ENCODE measurements around the gene GYS2.

Gene GYS2

DNA sequence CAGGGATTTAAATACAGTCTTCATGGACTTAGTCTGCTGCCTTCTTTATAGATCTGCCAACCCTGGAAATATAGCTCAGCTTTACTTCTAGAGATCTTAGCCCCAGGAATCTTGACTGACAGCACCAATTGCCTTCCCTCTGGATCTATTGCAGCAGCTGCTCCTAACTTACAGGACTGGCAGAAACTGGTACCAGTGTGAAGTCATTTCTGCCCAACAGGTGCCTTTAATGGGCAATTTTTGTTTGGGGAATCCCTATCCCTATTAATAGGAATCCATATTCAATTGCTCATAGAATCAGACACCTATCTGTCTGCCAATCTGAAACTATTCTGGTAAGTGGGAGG is 51.3 kb downstream of the GYS2 start:
- no peak for DNase-seq (ENCODE audit: low read depth in 2 of 2)

DNA sequence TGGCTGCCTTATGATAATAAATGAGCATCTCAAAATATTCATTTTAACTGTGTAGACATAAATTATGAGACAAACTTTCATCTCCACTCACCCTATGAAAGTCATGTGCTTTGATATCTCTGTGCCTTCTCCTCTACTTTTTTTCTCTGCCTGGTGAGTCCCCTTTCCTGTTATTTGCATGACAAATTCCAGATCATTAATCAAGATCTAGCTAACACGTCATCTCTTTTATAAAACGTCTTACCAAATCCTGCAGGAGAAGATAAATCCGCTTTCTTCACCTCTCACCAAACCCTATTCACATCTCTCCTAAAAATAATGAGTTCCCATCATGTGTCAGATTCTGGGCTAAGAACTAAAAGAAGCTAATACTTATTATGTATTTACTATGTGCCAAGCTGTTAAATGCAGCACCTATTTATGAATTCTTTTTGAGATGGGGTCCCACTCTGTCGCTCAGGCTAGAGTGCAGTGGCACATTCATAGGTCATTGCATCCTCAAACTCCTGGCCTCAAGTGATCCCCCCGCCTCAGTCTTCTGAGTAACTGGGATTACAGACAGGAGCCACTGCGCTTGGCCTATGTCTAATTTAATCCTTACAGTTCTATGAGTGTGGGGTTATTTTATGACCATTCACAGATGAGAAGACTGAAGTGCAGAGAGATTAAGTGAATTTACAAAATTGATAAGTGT is 51.9 kb downstream of the GYS2 start:
- DNase-seq (ENCODE audit: low read depth in 2 of 2): no peak

DNA sequence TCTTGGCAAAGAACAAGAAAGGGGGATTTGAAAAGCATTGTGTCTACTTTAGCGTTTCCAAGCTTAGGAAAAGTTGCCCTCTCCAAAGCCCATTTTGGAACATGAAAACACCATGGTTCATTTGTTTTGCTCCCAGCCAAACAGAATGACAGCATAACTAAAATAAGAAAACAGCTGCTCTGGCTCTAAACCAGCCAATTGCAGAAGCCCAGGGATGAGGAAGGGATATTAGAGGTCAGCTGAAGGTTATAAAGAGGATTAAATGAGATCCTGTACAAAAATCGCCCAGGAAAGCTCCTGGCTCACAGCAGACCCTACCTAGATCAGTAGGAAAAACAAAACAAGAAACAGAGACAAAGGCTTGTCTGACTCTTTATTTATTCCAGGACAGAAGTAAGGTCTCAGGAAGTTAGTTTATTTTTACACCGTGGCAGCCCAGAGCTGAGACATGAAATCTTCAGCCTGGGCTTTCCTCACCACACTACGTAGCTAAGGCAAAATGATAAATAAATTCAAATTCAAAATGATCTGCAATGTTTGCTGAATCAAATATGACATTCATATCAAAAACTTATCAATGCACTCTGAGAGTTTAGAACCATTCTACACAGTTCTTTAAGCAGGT is 52.7 kb downstream of the GYS2 start:
- no peak for DNase-seq (ENCODE audit: low read depth in 2 of 2)

DNA sequence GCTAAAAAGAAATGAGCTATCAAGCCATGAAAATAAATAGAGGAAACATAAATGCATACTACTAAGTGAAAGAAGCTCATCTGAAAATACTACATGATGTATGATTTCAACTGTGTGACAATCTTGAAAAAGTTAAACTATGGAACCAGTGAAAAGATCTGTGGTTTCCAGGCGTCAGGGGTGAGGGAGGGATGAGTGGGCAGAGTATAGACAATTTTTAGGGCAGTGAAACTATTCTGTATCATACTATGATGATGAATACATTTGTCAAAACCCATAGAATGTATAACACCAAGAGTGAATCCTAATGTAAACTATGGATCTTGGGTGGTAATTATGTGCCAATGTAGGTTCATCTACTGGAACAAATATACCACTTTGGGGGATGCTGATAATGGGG is 57.2 kb downstream of the GYS2 start:
- no peak for DNase-seq (ENCODE audit: low read depth in 2 of 2)

DNA sequence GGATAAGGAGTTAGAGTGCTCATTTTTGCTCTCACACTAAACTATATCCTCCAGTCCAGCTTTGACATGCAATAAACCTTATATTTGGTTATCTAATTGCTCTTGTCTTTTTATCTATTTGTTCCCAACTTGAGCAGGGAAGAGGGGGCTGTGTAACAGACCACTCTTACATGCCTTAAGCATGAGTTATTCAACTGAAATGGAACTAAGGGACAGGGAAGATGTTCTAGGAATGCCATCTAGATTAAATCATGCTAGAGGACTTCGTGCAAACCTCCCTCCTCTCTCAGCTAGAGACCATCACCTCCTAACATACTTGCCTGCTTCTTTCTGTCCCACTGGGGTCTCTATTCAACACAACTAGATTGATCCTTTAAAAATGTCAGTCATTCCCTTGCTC is 57.9 kb downstream of the GYS2 start:
- DNase-seq (ENCODE audit: low read depth in 2 of 2): no peak

DNA sequence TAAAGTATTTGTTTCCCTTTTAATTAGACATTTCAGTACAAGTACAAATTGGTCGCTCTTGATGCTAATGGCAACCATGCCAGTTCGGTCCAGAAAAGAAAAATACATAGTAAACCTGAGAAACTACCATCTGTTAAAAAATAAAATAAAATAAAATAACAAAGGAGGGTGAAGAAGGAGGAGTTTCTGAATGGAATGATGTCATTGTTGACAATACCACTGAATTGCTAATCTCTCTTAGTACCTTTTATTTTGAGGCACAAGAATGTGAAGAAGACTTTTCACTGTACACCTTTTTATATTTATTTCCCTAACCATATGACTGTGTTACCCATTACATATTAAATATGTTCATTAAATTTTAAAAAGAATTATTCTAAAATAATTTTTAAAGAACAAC is 59.1 kb downstream of the GYS2 start:
- no peak for DNase-seq (ENCODE audit: low read depth in 2 of 2)

DNA sequence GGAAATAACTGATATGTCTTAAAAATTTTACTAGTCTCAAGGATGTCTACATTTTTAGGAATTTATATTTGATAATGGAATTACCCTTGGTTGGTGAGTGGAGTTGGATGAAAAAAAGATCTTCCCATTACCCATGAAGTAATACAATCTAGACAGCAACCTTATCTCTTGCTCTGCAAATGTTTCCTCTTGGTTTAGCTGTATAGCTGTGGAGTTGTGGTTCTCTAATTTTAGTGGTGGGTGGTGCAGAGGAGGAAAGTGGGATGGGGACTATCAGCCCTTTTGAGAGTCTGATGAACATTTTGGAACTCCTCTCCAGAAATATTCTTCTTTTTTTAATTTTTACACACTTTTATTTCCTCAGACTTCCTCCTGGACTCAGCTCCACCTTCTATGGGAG is 61.5 kb downstream of the GYS2 start:
- no peak for DNase-seq (ENCODE audit: low read depth in 2 of 2)

DNA sequence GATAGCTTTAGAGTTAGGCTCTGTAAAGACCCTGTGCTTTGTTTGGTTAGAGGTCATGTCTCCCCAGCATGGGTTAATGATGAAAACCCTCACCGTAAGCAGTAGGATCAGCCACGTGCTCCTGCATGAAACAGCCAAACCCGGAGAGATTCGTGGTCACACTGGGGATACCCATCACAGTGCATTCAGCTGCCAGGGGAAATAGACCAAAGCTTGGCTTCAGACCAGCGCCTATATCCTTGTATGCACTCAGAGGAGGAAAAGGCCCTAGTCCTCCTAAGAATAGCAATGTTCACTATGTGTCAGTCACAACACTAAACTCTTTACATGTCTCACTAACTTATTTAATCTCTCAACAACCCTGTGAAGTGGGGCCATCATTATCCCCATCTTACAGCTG is 62.2 kb downstream of the GYS2 start:
- no peak for DNase-seq (ENCODE audit: low read depth in 2 of 2)

DNA sequence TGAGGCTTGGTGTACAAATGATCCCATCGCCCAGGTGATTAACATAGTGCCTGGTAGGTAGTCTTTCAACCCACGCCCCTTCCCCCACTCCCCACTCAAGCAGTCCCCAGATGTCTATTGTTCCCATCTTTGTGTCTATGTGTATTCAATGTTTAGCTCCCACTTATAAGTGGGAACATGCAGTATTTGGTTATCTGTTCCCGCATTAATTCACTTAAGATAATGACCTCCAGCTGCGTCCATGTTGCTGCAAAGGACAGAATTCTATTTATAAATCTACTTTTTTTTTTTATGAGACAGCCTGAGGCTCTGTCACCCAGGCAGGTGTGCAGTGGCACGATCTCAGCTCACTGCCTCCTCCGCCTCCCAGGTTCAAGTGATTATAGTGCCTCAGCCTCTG is 62.9 kb downstream of the GYS2 start:
- DNase-seq (ENCODE audit: low read depth in 2 of 2): no peak

DNA sequence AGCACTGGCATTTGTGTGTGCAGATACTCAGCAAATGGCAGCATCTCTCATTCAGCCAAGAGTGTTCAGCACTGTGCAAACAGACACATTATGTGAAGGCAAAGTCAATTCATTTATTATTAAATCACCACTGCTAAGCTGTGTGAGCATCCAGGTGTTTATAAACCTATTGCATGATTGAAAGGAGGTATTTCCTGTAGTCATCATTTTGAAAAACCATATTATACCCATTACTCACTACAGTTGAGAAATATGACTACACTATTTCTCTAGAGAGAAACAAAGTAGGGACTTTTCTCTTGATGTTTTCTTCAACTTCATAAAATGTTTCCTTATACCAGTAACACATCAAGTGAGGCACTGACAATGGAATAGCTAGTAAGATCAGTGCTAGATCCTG is 64.8 kb downstream of the GYS2 start:
- DNase-seq (ENCODE audit: low read depth in 2 of 2): no peak

DNA sequence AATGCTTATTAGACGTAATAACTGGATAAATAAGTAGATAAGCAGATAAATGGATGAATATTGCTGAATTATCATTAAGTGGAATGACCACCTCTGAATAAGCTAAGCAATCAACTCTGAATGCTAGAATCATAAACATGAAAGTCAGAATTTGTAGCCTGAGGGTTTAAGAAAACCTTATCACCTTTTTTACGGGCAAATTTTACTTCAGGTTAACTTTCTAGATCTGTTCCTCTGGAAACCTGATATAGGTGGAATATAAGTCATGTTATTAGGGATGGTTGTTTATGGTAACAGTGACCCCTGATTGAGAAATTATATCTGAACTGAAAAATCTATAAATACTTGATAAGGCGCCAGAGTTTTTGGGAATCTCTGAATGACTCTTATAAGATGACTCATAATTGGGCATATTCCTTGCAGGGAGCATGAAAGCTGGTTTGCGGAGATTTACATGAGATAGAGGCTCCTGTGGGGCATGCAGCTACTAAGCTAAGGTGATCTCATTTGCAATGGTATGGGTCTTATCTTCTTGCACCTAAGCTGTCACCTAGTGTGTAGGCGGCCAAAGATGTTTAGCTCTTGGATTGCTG is 66.5 kb downstream of the GYS2 start:
- DNase-seq (ENCODE audit: low read depth in 2 of 2): no peak

DNA sequence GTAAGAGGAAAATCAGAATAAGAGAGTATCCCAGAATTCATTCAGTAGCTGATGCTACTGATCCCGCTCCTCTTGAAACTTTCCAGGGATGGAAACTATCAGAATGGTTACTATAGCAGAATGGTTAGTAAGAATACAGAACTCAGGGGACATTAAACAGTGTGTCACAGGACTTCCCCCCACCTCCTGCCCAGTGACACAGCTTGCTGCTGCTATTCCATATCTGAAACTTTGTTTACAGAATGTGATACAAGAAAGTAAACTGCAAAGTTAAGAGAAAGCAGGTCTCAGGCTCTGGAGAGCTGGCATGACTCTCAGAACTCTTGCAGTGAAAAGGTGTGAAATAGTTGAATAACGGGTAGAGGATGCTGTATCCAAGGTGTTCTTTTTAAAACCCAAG is 75.2 kb downstream of the GYS2 start:
- no peak for DNase-seq (ENCODE audit: low read depth in 2 of 2)

DNA sequence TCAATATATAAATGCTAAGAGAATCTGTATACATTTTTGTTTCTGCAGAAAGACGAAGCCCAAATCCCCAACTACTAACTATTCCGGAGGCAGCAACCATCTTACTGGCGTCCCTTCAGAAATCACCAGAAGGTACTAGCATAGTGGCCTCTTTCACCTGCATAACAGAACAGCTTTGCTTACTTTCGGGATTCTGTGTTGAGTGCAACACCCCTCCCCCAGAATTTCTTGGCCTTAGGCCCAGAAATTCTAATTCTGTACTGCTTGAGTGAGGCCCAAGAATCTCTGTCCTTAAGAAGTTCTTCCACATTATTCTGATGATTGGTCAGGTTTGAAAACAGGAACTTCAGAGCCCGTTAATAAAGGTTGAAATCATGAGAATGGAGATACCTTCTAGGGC is 75.7 kb downstream of the GYS2 start:
- DNase-seq (ENCODE audit: low read depth in 2 of 2): no peak

DNA sequence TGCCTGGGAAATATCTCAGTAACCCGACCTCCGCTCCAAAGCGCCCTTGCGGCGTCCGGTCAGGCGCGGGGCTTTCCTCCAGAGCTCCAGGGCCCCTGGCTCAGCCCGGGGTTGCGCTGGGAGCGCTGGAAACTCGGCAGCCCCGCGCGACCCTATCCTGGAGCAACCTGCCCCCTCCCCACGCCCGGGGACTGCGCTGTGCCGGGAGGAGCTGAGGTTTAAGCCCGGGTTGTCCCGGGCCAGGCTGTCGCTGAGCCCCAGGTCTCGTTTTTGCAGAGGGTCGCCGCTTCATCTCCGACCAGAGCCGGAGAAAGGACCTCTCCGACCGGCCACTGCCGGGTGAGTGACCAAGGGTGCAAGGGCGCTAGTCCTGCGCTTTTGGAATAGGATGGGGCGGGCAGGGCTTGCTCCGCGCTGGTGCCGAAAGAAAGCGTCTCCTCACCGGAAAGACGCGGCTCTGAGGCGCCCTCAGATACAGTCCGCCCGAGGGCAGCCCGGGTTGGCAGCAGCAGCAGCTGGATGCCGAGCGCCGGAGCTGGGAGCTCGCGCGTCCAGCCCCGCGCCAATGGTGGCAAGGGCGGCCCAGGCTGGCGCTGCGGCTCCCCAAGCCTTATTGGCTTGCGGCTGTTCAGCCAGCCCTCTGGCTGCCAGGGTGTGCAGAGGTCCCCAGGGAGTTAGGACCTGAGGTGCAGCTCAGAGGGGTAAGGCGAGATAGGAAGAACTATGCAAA is 77.0 kb downstream of the GYS2 start:
- peak; percentile 30 to 48 for DNase-seq (ENCODE audit: low read depth in 2 of 2)

DNA sequence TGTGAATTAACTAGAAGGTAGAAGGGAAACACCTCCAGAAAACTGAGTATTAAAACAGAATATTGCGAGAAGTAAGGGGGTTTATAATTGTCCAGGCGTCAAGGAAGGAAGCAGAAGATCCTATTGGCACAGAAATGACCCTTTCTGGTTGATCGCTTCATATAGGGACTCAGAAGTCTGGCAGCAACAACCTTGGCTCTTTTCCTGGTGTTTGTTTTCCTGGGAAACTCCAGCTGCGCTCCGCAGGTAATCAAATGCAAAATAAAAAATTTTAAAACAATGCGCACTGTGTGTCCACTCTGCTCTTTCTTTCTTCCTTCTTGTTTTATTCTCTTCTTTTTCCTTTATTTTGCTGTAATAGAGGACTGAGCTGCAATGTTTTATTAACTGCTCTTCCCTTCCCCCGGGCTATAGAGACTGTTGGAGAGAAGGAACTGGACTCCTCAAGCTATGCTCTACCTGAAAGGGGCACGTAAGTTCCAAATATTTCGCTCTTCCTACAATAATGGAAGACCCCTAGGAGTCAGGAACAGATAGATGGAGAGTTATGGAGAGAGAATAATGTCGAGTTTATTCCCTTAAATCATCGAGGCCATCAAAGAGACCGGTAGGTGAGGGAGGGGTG is 77.8 kb downstream of the GYS2 start:
- no peak for DNase-seq (ENCODE audit: low read depth in 2 of 2)

DNA sequence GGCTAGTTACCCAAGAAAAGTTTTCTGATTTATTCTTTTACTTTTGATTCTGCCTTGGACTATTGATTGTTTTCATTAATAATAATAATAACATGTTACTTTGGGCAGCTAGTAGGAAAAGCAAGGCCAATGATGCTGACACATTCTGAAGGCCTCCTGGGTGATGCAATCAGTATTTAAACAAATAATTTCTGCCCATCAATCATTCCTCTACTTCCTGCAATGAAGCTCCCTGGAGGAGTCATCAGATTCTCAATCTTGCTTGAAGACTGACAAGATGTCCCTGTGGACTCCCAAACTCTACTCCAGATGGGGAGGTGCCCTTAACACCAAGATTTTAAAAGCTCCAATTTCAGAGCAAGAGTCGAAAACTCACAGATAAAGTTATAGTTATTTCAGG is 78.6 kb downstream of the GYS2 start, which contains the start of gene SPX:
SPX (plus strand) TSS at position 244 of the 400 bp plus-strand sequence. CDS start 177 bp downstream, outside the sequence.
- no peak for DNase-seq (ENCODE audit: low read depth in 2 of 2)

DNA sequence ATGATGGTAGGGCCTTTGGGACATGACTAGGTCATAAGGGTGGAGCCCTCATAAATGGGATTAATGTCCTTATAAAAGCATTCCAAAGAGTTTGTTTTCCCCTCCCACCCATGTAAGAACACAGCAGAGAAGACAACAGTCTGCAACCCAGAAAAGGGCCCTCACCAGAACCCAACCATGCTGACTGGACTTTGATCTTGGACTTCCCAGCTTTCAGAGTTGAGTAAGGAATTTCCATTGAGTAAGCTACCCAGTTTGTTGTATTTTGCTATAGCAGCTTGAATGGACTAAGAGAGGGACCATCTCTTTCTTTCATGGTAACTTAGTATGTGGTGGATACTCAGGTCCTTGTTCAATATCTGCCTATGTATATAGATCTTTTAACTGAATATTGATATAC is 81.5 kb downstream of the GYS2 start:
- DNase-seq (ENCODE audit: low read depth in 2 of 2): no peak

DNA sequence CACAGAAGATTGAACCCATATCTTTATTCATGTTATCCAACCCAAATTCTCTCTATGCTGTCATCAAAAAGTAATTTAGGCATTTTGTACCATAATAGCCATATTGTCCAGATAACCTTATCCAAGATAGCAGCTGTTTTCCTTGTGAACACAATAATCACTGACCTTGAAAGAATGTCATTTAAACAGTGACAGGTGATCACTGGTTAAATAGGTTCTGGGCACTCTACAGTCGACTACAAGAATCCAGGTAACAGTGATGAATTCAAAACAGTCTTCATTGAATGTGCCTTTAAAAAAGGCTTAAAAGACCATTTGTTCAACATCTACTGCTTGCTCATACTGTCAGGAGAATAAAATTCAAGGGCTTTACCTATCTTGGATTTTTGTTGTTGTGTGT is 83.1 kb downstream of the GYS2 start:
- no peak for DNase-seq (ENCODE audit: low read depth in 2 of 2)

DNA sequence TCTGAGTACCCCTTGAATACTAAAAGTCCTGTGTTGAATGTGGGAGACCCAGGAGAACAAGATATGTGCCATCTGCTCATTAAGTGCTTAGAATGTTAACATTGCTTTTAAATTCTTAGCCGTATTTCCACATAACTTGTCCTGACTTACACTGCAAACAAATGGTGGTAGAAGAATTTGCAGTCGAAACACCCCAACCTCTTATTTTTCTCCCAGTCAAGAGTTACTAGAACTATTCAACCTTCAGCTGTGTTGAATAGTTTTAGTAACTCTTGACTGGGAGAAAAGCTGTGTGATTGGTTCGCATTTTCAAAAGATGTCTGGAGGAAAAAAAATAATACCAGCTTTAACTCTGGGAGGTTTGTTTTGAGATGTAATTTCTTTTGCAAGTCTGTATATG is 86.2 kb downstream of the GYS2 start:
- DNase-seq (ENCODE audit: low read depth in 2 of 2): no peak

DNA sequence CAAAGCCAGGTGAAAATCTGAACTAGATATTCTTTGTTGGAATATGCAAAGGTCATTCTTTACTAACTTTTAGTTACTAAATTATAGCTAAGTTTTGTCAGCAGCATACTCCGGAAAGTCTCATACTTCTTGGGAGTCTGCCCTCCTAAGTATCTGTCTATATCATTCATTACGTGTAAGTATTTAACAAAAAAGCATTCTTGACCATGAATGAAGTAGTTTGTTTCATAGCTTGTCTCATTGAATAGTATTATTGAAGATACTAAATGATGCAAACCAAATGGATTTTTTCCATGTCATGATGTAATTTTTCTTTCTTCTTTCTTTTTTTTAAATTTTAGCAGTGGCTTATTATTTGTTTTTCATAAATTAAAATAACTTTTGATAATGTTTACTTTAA is 88.4 kb downstream of the GYS2 start:
- DNase-seq (ENCODE audit: low read depth in 2 of 2): no peak

DNA sequence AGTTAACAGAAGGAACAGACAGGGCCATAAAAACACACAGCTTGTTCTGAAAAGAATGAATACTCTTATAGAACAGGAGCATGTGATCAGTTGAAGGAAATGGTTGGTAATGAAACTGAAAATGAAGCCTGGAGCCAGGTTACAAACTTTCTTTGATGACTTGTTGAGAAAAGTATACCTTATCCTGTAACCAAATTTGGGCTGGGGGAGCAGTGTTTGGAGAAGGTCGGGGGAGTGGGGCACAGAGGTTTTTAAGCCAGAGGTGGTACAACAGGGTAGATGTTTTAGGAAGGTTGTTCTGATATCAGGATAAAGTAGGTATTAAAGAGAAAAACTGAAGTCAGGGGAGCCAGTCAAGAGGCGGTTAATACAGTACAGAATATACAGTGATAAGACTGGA is 94.9 kb downstream of the GYS2 start:
- DNase-seq (ENCODE audit: low read depth in 2 of 2): no peak

DNA sequence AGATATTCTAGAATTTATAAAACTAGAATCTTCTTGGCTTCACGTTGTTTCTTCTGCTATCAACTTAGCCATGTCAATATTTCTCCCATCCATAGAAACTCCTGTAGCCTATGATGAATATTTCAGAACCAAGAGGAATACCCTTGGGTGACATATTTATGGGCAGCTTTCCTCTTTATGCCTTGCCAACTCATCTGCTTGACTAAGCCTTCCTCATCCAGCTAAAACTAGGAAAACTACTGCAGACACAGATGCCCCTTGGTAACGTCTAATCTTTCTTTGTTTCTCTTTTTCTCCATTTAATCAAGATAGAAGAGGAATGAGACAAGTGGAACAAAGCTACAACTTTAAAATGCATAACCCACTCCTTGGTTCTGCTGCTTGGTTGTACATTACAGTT is 96.8 kb downstream of the GYS2 start:
- DNase-seq (ENCODE audit: low read depth in 2 of 2): no peak

Data from stimulated activated CD4-positive, alpha-beta T cell treated with anti-CD3 and anti-CD28 coated beads, Interleukin-12 subunit alpha, Interleukin-12 subunit beta, amount 100 ng/mL, for 24 hours (primary cell).